ENCODE measurements around the gene CSTPP1.
"Not testable (repeated sequence)": the region's sequence is repeated elsewhere in the genome, so short reads cannot be mapped to it uniquely, and the experiment has no call there.

Gene CSTPP1

DNA sequence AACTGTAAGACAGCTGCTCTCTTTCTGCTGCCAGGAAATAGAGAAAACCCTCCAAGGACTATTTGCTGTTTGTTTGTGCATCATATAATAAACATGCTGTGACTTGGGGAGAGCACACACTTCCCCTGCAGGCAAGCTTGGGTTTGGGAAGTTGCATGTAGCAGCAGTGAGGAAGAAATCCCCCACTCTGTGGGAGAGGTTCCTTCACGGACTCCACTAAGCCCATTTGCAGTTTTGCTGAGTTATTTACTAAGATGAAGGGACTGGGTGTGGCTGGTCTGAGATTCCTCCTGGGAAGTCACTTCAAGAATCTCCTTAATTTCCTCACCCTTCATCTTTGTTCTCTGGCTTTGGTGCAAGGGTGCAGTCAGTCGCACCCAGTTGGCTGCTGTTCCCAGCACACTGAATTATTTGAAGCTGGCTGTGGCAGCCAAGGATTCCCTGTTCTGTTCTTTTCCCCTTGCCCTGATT, 135.3 kb downstream of the CSTPP1 start:
- H3K9me3 ChIP-seq (ENCODE audit: control insufficient read depth in 1 of 2, low read length in 2 of 2) = no peaks in the 10 kb centered on the region
- no peak overlapping the region for H3K4me3 ChIP-seq (ENCODE audit: low read depth in 1 of 2, low read length in 2 of 2)
- no peaks in the 10 kb centered on the region for H3K27me3 ChIP-seq (ENCODE audit: low read depth, low read length)
- H3K4me1 ChIP-seq (ENCODE audit: control insufficient read depth in 1 of 2, insufficient read depth in 2 of 2, low read length in 2 of 2) = peaks cover 0 to 17% of the 10 kb centered on the region in 2 donors
- no peaks in the 10 kb centered on the region for H3K36me3 ChIP-seq (ENCODE audit: control insufficient read depth in 1 of 2, insufficient read depth in 2 of 2, low read length in 2 of 2)
- no peak overlapping the region for H3K27ac ChIP-seq (ENCODE audit: low read length)

DNA sequence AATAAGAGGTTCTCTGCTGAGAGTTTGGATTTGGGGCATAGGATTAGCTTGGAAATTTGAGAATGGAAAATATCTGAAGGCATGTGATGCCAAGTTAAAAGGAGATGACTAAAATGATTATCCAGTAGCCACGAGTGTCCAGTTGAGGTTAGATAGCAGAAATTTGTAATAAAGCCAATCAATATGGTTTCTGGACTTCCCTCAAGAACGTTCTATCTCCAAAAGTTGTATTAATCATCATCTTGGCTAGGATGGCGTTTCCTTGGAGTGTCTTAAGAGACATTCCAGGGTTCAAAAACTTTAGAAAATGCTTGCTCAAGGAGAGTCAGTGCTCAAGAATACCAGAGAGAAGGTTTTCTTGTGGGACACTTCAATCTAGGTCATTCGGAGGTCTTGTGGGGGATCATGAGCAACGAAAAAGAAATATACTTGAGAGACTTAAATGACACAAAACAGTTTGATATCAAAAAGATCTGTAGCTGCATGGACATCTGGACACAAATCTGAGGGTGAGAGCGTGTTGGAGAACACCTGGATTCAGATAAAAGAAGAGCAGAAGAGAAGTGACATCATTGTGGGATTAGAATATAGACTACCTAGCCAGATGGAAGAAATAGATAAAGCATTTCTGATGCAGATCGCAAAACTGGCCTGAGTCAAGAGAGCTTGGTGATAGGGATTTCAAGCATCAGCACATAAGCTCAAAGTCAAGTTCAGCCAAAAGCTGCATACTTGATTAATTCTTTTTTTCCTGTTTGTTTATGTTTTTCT, 142.4 kb downstream of the CSTPP1 start:
- H3K27ac ChIP-seq (ENCODE audit: low read length) = no peak overlapping the region
- no peaks in the 10 kb centered on the region for H3K9me3 ChIP-seq (ENCODE audit: control insufficient read depth in 1 of 2, low read length in 2 of 2)
- no peaks in the 10 kb centered on the region for H3K36me3 ChIP-seq (ENCODE audit: control insufficient read depth in 1 of 2, insufficient read depth in 2 of 2, low read length in 2 of 2)
- no peaks in the 10 kb centered on the region for H3K4me1 ChIP-seq (ENCODE audit: control insufficient read depth in 1 of 2, insufficient read depth in 2 of 2, low read length in 2 of 2)
- no peak overlapping the region for H3K4me3 ChIP-seq (ENCODE audit: low read depth in 1 of 2, low read length in 2 of 2)
- no peaks in the 10 kb centered on the region for H3K27me3 ChIP-seq (ENCODE audit: low read depth, low read length)

DNA sequence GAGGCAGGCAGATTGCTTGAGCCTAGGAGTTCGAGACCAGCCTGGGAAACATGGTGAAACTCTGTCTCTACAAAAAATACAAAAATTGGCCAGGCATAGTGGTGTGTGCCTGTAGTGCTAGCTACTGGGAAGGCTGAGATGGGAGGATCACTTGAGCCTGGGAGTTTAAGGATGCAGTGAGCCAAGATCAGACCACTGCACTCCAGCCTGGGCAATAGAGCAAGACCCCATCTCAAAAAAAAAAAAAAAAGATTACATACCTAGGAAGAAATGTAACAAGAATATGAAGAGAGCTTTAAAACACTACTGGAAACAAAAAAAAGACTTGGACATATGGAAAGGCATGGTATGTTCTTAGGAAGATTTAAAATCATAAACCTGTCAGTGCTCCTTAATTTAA, 144.2 kb downstream of the CSTPP1 start:
- not testable (repeated sequence) for H3K9me3 ChIP-seq (ENCODE audit: control insufficient read depth in 1 of 2, low read length in 2 of 2); H3K4me3 ChIP-seq (ENCODE audit: low read depth in 1 of 2, low read length in 2 of 2); H3K27ac ChIP-seq (ENCODE audit: low read length); H3K4me1 ChIP-seq (ENCODE audit: control insufficient read depth in 1 of 2, insufficient read depth in 2 of 2, low read length in 2 of 2); H3K27me3 ChIP-seq (ENCODE audit: low read depth, low read length); H3K36me3 ChIP-seq (ENCODE audit: control insufficient read depth in 1 of 2, insufficient read depth in 2 of 2, low read length in 2 of 2)

DNA sequence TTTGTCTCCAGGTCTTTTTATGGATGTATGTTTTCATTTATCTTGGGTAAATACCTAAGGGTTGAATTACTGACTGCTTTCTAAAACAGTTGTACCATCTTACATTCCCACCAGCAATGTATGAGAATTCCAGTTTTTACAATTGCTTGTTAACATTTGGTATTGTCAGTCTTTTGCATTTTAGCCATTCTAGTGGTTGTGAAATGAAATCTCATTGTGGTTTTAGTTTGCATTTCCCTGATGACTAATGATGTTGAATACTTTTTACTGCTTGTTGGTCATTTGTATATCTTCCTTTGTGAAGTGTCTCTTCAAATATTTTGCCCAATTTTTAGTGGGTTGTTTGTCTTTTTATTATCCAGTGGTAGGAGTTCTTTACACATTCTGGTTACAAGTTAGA, 147.4 kb downstream of the CSTPP1 start:
- Histone ChIP-seq H3K4me3 (ENCODE audit: low read depth in 1 of 2, low read length in 2 of 2) (no peak overlapping the region), H3K27me3 (ENCODE audit: low read depth, low read length) (no peaks in the 10 kb centered on the region), H3K9me3 (ENCODE audit: control insufficient read depth in 1 of 2, low read length in 2 of 2) (no peaks in the 10 kb centered on the region), H3K4me1 (ENCODE audit: control insufficient read depth in 1 of 2, insufficient read depth in 2 of 2, low read length in 2 of 2) (no peaks in the 10 kb centered on the region), H3K27ac (ENCODE audit: low read length) (no peak overlapping the region), H3K36me3 (ENCODE audit: control insufficient read depth in 1 of 2, insufficient read depth in 2 of 2, low read length in 2 of 2) (no peaks in the 10 kb centered on the region)

DNA sequence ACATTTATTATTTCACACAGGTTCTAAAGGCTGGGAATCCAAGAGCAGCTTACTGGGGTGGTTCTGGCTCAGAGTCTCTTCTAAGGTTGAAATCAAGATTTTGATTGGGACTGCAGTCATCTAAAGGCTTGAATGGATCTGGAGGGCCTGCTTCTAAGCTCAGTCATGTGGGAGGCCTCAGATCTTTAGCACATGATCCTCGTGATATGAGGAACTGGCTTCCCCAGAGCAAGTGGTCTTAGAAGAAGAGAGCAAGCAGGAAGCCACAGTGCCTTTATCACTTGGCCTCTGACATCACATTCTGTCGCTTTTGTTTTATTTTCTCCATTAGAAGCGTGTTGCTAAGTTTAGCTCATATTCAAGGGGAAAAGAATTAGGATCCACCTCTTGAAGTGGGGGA, 151.2 kb downstream of the CSTPP1 start:
- Histone ChIP-seq H3K36me3 (ENCODE audit: control insufficient read depth in 1 of 2, insufficient read depth in 2 of 2, low read length in 2 of 2) (no peaks in the 10 kb centered on the region), H3K27me3 (ENCODE audit: low read depth, low read length) (no peaks in the 10 kb centered on the region), H3K27ac (ENCODE audit: low read length) (no peak overlapping the region), H3K4me3 (ENCODE audit: low read depth in 1 of 2, low read length in 2 of 2) (no peak overlapping the region), H3K4me1 (ENCODE audit: control insufficient read depth in 1 of 2, insufficient read depth in 2 of 2, low read length in 2 of 2) (no peaks in the 10 kb centered on the region), H3K9me3 (ENCODE audit: control insufficient read depth in 1 of 2, low read length in 2 of 2) (peaks cover 0 to 3% of the 10 kb centered on the region in 2 donors)

DNA sequence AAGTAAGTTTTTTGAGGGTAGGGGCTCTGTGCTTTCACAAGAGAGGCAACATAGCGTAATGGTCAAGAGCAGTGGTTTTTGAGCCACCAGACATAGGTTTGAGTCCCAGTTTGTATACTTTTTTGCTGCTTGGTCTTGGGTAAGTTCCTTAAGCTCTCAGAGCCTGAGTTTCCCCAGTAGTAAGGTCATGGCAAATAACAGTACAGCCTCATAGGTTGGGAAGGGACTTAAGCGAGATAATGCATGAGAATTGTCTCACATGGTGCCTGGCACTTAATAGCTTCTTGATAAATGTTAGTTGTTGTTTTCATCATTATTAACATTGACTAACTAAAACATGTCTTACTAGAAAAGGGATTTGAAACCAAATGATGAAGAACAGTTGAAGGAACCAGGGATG, 157.0 kb downstream of the CSTPP1 start:
- Histone ChIP-seq H3K27me3 (ENCODE audit: low read depth, low read length) (no peaks in the 10 kb centered on the region), H3K9me3 (ENCODE audit: control insufficient read depth in 1 of 2, low read length in 2 of 2) (peaks cover 0 to 3% of the 10 kb centered on the region in 2 donors), H3K4me3 (ENCODE audit: low read depth in 1 of 2, low read length in 2 of 2) (no peak overlapping the region), H3K27ac (ENCODE audit: low read length) (no peak overlapping the region), H3K36me3 (ENCODE audit: control insufficient read depth in 1 of 2, insufficient read depth in 2 of 2, low read length in 2 of 2) (no peaks in the 10 kb centered on the region), H3K4me1 (ENCODE audit: control insufficient read depth in 1 of 2, insufficient read depth in 2 of 2, low read length in 2 of 2) (no peaks in the 10 kb centered on the region)

DNA sequence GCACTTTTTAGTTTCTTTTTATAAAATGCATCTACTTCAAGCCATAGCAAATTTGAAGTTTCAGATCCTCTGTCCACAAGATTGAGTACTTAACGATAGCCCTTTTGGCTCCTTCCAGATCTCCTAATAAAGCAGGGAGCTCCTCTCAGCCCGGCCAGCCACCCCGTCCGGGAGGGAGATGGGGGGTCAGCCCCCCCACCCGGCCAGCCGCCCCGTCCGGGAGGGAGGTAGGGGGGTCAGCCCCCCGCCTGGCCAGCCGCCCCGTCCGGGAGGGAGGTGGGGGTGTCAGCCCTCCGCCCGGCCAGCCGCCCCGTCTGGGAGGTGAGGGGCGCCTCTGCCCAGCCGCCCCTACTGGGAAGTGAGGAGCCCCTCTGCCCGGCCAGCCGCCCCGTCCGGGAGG, 160.3 kb downstream of the CSTPP1 start:
- not testable (repeated sequence) for H3K4me3 ChIP-seq (ENCODE audit: low read depth in 1 of 2, low read length in 2 of 2); H3K27ac ChIP-seq (ENCODE audit: low read length); H3K4me1 ChIP-seq (ENCODE audit: control insufficient read depth in 1 of 2, insufficient read depth in 2 of 2, low read length in 2 of 2); H3K27me3 ChIP-seq (ENCODE audit: low read depth, low read length); H3K36me3 ChIP-seq (ENCODE audit: control insufficient read depth in 1 of 2, insufficient read depth in 2 of 2, low read length in 2 of 2); H3K9me3 ChIP-seq (ENCODE audit: control insufficient read depth in 1 of 2, low read length in 2 of 2)

DNA sequence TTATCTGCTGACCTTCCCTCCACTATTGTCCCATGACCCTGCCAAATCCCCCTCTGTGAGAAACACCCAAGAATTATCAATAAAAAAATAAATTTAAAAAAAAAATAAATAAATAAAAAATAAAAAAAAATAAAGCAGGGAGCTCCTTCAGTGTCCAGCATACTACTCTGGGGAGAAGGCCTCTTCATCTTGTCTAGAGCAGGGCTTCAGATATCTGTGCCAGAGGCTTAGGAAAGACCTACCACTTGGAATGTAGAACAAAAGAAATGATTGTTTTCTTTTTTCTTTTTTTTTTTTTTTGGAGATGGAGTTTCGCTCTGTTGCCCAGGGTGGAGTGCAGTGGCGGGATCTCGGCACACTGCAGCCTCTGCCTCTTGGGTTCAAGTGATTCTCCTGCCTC, 161.7 kb downstream of the CSTPP1 start:
- H3K27ac ChIP-seq (ENCODE audit: low read length); H3K36me3 ChIP-seq (ENCODE audit: control insufficient read depth in 1 of 2, insufficient read depth in 2 of 2, low read length in 2 of 2); H3K4me3 ChIP-seq (ENCODE audit: low read depth in 1 of 2, low read length in 2 of 2); H3K9me3 ChIP-seq (ENCODE audit: control insufficient read depth in 1 of 2, low read length in 2 of 2); H3K27me3 ChIP-seq (ENCODE audit: low read depth, low read length); H3K4me1 ChIP-seq (ENCODE audit: control insufficient read depth in 1 of 2, insufficient read depth in 2 of 2, low read length in 2 of 2): not testable (repeated sequence)

DNA sequence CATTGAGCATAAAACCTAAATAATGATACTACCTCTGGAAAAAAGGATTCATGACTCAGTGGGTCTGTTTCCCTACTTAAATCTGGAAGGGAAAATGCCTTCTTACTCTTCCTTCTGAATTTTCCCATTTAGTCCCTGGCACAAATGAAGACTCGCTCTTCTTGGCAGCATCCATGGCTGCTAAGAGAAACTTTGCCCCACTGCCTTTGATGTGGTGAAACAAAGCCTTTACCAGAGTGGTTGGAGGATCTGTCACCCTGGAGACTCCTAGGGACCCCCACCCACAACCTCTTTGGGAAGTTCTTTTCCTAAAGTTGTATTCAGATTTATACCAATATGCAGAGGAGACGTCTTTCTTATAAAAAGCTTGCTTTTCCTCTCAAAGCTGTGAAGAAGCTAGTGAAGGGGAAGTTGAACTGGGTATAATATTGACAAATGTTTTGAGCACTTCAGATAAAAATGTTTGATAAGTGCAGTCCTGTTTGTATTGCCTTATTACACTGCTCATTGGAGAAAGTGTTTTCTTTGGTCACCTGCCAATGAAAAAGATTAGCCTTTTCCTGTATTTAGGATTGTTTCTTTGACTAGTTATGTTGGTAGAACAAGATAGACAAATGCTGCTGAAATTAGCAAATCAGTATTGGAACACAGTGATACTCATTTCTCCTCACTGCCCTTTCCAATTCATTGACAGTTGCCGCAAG, 162.8 kb downstream of the CSTPP1 start:
- H3K9me3 ChIP-seq (ENCODE audit: control insufficient read depth in 1 of 2, low read length in 2 of 2) = no peaks in the 10 kb centered on the region
- H3K4me1 ChIP-seq (ENCODE audit: control insufficient read depth in 1 of 2, insufficient read depth in 2 of 2, low read length in 2 of 2) = peaks cover 0 to under 1% of the 10 kb centered on the region in 2 donors
- H3K27ac ChIP-seq (ENCODE audit: low read length) = no peak overlapping the region
- H3K27me3 ChIP-seq (ENCODE audit: low read depth, low read length) = no peaks in the 10 kb centered on the region
- H3K36me3 ChIP-seq (ENCODE audit: control insufficient read depth in 1 of 2, insufficient read depth in 2 of 2, low read length in 2 of 2) = no peaks in the 10 kb centered on the region
- H3K4me3 ChIP-seq (ENCODE audit: low read depth in 1 of 2, low read length in 2 of 2) = no peak overlapping the region

DNA sequence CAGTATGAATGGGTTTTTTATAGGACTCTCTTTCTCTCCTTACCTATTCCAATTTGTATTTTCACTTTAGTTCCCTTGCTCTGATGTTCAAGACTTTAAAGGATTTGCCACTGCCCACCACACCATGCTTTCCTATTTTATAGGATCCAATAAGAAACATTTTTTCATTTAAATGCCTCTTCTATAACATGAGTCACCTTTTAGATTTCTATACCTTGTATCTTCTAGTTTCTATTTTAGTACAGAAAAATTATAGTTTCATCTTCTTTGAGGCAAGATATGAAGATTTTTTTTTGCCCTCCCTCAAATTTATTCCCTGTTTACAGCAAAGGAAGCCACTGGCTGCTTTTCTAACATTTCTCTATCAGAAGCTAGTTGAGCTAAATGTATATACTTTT, 163.4 kb downstream of the CSTPP1 start:
- Histone ChIP-seq H3K27ac (ENCODE audit: low read length) (no peak overlapping the region), H3K4me1 (ENCODE audit: control insufficient read depth in 1 of 2, insufficient read depth in 2 of 2, low read length in 2 of 2) (peaks cover 0 to 5% of the 10 kb centered on the region in 2 donors), H3K4me3 (ENCODE audit: low read depth in 1 of 2, low read length in 2 of 2) (no peak overlapping the region), H3K36me3 (ENCODE audit: control insufficient read depth in 1 of 2, insufficient read depth in 2 of 2, low read length in 2 of 2) (no peaks in the 10 kb centered on the region), H3K9me3 (ENCODE audit: control insufficient read depth in 1 of 2, low read length in 2 of 2) (no peaks in the 10 kb centered on the region), H3K27me3 (ENCODE audit: low read depth, low read length) (no peaks in the 10 kb centered on the region)

DNA sequence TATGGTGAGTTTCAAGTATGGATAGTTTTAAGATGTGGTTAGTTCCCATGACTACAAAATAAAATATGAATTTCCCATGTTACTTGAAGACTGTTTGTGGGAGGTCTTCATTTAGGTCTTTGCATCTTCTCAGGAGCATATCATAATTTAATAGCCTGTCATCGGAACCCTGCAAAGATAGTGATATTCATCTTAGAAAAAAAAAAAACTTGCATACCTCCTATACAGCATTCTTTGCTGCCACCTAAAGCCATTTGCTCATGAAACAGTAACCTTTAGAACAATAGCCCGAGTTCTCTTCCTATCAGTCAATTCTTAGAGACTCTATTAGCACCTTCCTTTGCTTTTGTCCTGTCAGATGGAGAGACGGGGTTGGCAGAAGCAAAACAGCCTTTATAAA, 164.8 kb downstream of the CSTPP1 start:
- Histone ChIP-seq H3K27me3 (ENCODE audit: low read depth, low read length) (no peaks in the 10 kb centered on the region), H3K4me3 (ENCODE audit: low read depth in 1 of 2, low read length in 2 of 2) (no peak overlapping the region), H3K27ac (ENCODE audit: low read length) (no peak overlapping the region), H3K4me1 (ENCODE audit: control insufficient read depth in 1 of 2, insufficient read depth in 2 of 2, low read length in 2 of 2) (peaks cover 2 to 5% of the 10 kb centered on the region in 2 donors), H3K9me3 (ENCODE audit: control insufficient read depth in 1 of 2, low read length in 2 of 2) (no peaks in the 10 kb centered on the region), H3K36me3 (ENCODE audit: control insufficient read depth in 1 of 2, insufficient read depth in 2 of 2, low read length in 2 of 2) (no peaks in the 10 kb centered on the region)

Data from muscle layer of duodenum (tissue), 2 donors.